Hematopoietic multipotent progenitor cell (in vitro differentiated cells): ENCODE results near the gene ADAM10. TPM values are rescaled to one million over a fixed set of nuclear protein-coding genes. Genes with fewer than 3 reads are reported as not detected.

Experiments
- DNase-seq, 3 donors: peaks; one replicate each; pipeline ENCODE4 v3.0.0-alpha.2; 2011 to 2015; ENCODE audit warnings: low read depth in 2 of 3, low spot score in 2 of 3
- small RNA-seq: library from RNA; depleted of rRNA; stranded (forward); fragments of <200 nt; gene quantifications from one replicate; pipeline ENCODE3, GENCODE V24; 2012
- total RNA-seq: library from RNA; depleted of rRNA; stranded (reverse); fragments of >200 nt; gene quantifications from one replicate; pipeline ENCODE4 v1.2.3, GENCODE V29; 2012

ADAM10 gene
- total RNA-seq, 1 donor = 57.6 TPM

- no peak for DNase-seq
These were observed 205.7 kb downstream of the ADAM10 start for GRCh38 chr15:58543664-58544335.

DNA sequence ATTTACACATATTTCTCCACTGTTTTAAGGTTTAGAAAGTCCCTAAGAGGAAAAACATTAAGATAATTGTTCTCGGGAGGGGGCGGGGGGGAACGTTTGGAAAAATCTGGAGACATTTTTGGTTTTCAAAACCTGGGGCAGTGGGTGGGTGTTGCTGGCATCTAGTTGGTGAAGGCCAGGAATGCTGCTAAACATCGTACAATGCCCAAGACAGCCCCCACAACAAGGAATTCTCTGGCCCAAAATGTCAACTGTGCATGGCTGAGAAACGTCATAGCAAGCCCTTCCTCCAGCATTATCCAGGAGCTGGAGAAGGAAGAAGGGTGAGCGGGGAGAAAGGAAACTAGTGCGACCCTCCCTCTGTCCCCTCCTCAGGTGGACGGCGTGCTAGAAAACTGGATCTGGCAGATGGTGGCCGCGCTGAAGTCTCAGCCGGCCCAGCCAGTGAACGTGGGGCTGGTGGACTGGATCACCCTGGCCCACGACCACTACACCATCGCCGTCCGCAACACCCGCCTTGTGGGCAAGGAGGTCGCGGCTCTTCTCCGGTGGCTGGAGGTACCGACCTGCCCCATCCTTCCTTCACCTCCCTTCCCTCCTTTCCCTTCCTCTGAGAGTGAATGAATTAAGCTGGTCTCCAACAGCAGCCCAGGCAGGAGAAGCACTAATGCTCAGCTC, 208.0 kb downstream of the ADAM10 start:
- DNase-seq = no peak

GRCh38 chr15:58539548-58539947, 210.0 kb downstream of the ADAM10 start:
- DNase-seq = no peak

DNA sequence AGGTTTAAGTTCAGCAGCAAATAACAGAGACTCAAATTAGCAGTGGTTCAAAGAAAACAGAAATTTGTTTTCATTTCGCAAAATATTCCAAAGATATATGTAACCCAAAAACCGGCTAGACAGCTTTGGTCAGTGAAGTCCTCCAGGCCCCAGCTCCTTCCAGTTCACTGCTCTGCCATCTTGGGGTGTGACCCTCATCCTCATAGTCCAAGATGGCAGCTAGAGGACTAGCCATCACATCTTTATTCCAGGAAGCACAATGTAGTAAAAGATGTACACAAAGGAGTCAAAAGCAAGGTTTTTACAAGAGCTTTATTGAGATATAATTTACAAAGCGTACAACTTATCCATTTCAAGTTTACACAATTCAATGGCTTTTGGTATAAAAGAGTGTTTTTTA, 210.6 kb downstream of the ADAM10 start:
- no peak for DNase-seq

Small RNAs within 50 kb of the gene (small RNA-seq; reads per million reads assigned to genes)
- gene AC091046.1 (not detected), gene RF00012 (0.61 reads per million)

Other genes starting within 250 kb of the ADAM10 start
- 4.8 TPM for gene MINDY2, start 21.6 kb upstream of the ADAM10 start, total RNA-seq
- 50.9 TPM for gene SLTM, start 184.0 kb upstream of the ADAM10 start, total RNA-seq
- gene RNF111, start 238.0 kb upstream of the ADAM10 start, total RNA-seq = 22.6 TPM